ENCODE data around the gene TUBB8. TPM values are rescaled to one million over a fixed set of nuclear protein-coding genes. Genes with fewer than 3 reads are reported as not detected.
"Not testable (repeated sequence)": the region's sequence is repeated elsewhere in the genome, so short reads cannot be mapped to it uniquely, and the experiment has no call there.

TUBB8 gene
- not detected for polyA plus RNA-seq (2013, experiment 1 of 2; ENCODE audit: insufficient read length)
- polyA plus RNA-seq (2013, experiment 2 of 2; ENCODE audit: insufficient read length): not detected

DNA sequence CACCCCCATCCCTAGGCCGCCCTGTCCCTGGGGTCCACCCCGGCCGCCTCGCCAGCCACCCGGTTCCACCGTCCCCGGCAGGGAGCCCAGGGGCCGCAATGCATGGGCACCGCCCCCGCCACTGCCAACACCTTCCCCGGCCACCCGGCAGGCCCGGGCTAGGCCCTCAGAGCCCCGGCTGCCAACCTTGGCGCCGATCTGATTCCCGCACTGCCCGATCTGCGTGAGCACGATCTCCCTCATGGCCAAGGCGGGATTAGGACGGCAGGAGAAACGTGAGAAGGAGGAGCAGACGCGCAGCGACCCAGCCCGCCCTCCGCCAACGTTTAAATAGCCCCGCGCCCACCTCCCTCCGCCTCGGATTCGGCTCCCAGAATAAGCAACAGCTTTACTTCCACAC lies at the start of gene TUBB8:
Gene TUBB8 (minus strand): TSS at position 301 of the 400 bp plus-strand sequence. CDS start 58 bp downstream, at position 243.
- DNase-seq: no peak

DNA sequence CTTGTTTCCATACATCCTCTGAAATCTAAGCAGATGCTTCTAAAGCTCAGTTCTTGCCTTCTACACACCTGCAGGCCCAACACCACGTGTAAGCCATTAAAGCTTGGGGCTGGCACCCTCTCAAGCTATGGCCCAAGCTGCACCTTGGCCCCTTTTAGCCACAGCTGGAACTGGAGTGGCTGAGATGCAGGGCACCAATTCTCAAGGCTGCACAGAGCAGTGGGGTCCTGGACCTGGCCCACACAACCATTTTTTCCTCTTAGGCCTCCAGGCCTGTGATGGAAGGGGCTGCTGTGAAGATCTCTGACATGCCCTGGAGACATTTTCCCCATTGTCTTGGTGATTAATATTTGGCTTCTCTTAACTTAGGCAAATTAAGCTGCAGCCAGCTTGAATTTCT lies 47.4 kb upstream of the TUBB8 start:
- no peak for DNase-seq

GRCh38 chr10:95356-96115 lies 46.4 kb upstream of the TUBB8 start:
- no peak for DNase-seq

- no peak for DNase-seq
Observed at GRCh38 chr10:94613-95012, 45.5 kb upstream of the TUBB8 start.

GRCh38 chr10:92846-93245 lies 43.8 kb upstream of the TUBB8 start:
- no peak for DNase-seq

DNA sequence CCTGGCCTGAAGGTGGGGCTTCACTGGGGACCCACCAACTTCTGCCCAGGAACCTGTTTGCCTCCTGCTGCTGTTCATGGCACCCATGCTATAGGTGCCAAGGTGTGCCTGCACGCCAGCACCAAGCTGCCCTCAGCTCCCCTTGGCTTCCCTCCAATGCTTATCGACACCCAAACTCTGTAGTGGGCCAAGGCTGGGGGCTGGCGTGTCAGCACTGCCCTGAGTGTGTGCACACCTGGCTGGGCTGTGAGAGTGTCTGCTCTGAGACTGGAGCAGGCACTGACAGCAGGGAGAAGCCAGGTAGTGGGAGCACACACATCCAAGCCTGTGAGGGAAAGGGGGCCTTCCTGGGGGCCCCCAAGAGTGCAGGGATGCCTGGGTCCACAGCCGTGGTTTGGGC lies 43.1 kb upstream of the TUBB8 start:
- no peak for DNase-seq

GRCh38 chr10:91313-91712 lies 42.2 kb upstream of the TUBB8 start:
- no peak for DNase-seq

DNA sequence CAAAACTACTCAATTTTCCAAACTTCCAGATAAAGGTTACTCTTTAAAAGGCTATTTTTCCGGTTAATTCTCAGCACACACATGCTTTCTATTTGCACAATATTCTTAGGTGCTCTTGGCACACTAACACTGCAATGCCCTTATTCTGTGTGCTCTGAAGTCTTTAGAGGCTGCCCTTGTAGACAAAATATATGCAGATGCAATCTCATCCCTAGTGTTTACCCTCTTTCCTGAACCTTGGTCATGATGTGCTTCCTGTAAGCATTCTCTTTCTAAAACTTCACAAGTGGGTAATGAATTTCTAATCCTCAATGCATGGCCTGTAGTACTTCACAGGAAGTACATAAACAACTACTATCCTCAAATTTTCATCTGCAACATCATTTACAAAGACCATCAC lies 41.1 kb upstream of the TUBB8 start:
- no peak for DNase-seq

GRCh38 chr10:89248-89647 lies 40.2 kb upstream of the TUBB8 start:
- DNase-seq: no peak

- no peak for DNase-seq
Observed at GRCh38 chr10:88253-88652, 39.2 kb upstream of the TUBB8 start.

- DNase-seq: no peak
Observed at GRCh38 chr10:87177-88080, 38.3 kb upstream of the TUBB8 start.

- DNase-seq: no peak
Observed at GRCh38 chr10:86031-86430, 36.9 kb upstream of the TUBB8 start.

- DNase-seq: no peak
Observed at GRCh38 chr10:85044-85443, 35.9 kb upstream of the TUBB8 start.

DNA sequence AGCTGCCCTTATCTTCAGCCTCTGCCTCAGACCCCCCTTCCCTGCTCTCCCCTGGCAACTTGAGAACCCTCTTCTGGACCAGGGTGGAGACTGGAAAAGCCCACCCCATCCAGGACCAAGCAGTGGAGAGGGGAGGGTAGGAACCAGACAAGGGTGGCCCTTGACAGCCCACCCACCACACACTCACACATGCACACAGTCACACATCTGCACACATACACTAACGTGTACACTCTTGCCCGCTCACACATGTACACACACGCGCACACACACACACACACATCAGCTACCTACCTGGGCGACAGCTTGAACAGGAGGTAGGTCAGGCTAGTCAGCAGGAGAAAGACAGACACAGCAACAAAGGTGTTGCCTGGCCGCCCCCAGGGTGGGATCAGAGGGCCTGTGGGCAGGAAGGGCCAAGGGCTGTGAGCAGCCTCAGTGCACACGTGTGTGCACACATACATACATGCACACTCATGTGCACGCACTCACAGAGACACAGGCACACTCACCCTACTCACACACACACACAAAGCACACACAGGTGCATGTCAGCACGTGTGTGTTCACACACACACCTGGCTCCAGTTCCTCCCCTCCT lies 34.9 kb upstream of the TUBB8 start:
- DNase-seq: no peak

GRCh38 chr10:80477-81105 lies 31.5 kb upstream of the TUBB8 start:
- no peak for DNase-seq

GRCh38 chr10:79532-80215 lies 30.6 kb upstream of the TUBB8 start:
- DNase-seq: no peak

DNA sequence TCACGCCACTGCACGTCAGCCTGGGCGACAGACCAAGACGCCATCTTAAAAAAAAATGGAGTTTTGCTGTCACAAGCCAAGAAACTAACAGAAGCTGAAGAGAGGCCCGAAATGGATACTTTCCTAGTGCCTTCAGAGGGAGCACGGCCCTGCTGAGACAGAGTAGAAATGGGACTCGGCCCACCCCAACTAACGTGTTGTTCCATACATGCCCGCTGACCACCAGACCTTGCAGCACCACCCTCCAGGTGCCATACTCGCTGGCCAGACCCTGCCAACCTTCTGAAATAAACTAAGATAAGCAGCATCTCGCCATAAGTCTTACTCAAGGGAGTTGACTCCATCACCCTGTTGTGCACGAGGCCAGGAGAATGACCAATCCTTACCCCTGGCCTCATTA lies 29.5 kb upstream of the TUBB8 start:
- DNase-seq: no peak

DNA sequence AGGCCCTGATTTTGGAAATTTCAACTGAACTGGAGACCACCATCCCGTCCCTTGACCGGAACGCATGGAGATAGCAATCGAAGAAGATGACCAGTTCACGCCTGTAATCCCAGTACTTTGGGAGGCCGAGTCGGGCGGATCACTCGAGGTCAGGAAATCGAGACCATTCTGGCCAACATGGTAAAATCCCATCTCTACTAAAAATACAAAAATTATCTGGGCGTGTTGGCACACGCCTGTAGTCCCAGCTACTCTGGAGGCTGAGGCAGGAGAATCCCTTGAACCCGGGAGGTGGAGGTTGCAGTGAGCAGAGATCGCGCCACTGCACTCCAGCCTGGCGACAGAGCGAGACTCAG lies 25.1 kb upstream of the TUBB8 start:
- not testable (repeated sequence) for DNase-seq

DNA sequence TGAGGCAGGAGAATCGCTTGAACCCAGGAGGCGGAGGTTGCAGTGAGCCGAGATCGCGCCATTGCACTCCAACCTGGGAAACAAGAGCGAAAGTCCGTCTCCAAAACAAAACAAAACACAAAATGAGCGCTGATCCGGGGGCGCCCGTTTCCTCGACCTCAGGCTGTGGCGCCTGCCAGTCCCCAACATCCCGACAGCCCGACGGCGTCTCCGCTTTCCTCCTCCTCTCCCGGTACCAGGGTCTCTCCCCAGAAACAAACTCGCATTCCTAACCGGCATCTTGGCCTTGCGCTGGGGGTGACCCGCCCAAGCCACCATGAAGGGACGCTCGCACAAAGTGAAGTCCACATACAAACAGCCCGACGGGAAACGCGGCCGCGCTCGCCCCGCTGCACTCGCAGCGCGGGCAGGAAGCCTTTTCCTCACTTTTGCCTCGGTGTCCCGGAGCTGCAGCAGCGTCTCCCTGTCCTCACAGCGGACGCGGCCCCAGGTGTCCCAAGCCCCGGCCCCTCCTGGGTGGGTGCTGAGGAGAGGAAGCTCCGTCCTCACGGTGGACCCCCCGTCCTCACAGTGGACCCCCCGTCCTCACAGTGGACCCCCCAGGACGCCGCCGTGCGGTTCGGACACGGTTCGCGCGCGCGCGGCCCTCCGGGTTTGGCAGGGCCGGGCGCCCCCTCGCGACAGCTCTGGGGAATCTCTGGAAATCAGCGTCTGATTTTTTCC lies 24.6 kb upstream of the TUBB8 start:
- DNase-seq: peak; percentile 17

DNA sequence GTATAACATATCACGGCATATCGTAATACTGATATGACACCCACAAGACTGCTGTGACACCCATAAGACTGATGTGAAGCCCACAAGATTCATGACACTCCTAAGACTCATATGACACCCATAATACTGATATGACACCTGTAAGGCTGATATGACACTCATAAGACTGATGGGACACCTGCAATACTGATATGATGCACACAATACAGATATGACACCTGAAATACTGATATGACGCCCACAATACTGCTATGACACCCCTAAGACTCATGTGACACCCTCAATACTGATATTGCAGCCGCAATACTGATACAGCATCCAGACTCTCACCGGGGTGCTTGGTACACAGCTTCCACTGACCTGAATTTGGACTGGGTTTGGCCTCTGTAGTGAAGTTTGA lies 19.1 kb upstream of the TUBB8 start:
- not testable (repeated sequence) for DNase-seq

GRCh38 chr10:49926-50325 lies 830 bp upstream of the TUBB8 start:
- not testable (repeated sequence) for DNase-seq
